C4-2B (cell line): ENCODE data around the gene NUDT7.

Experiments
- ZFX ChIP-seq: fragments of 450-650 bp; IDR thresholded peaks from 2 replicates; pipeline ENCODE4 v1.6.1; 2017
- TF ChIP-seq, protein P1 (sequence below): fragments of 450-650 bp; conservative IDR thresholded peaks from 2 replicates; pipeline ENCODE4 v1.5.1; 2017; ENCODE audit warnings: mild to moderate bottlenecking

DNA sequence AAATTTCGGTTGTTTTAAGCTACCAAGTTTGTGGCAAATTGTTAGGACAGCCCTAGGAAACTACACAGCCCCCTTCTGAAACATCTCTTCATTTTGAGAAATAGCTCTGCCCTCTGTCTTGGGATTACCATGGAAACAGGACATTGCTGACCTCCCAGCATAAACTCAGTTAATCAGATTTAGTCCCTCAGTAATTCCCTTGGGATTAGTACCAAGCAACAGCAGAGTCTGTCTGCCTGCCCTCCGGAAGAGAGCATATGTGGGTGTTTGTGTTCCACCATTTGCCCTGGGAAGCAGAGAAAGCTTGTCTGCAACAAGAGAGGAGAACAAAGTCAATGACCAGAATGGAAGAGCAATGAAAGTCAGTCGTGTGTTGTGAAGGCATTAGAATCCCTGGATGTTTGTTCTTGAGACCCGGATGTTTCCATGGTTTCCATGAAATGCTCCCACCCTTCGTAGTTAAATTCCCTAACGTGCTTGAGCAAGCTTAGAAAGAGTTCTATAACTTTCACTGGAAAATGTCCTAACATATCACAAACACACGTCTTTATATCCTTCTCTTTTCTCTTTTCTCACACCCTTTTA, 26.2 kb downstream of the NUDT7 start:
- TF ChIP-seq, protein P1, sequence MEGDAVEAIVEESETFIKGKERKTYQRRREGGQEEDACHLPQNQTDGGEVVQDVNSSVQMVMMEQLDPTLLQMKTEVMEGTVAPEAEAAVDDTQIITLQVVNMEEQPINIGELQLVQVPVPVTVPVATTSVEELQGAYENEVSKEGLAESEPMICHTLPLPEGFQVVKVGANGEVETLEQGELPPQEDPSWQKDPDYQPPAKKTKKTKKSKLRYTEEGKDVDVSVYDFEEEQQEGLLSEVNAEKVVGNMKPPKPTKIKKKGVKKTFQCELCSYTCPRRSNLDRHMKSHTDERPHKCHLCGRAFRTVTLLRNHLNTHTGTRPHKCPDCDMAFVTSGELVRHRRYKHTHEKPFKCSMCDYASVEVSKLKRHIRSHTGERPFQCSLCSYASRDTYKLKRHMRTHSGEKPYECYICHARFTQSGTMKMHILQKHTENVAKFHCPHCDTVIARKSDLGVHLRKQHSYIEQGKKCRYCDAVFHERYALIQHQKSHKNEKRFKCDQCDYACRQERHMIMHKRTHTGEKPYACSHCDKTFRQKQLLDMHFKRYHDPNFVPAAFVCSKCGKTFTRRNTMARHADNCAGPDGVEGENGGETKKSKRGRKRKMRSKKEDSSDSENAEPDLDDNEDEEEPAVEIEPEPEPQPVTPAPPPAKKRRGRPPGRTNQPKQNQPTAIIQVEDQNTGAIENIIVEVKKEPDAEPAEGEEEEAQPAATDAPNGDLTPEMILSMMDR = no peak
- TF ChIP-seq ZFX = no peak
